GM10266 (cell line): Measurements from ENCODE around the gene CDK5RAP3.
"Not testable (repeated sequence)": the region's sequence is repeated elsewhere in the genome, so short reads cannot be mapped to it uniquely, and the experiment has no call there.

Experiments
- DNase-seq: peaks from one replicate; pipeline ENCODE4 v3.0.0; 2012; ENCODE audit errors: extremely low spot score
- CTCF ChIP-seq: IDR thresholded peaks from 2 replicates; pipeline ENCODE4 v1.5.1; 2012; ENCODE audit warnings: mild to moderate bottlenecking, low read depth; ENCODE audit not compliant: control insufficient read depth, insufficient read depth; ENCODE audit errors: missing control alignments

The CDK5RAP3 gene

GRCh38 chr17:48001197-48001596, 30.3 kb downstream of the CDK5RAP3 start:
- no peak for TF ChIP-seq CTCF
- no peak for DNase-seq

GRCh38 chr17:48001657-48002056, 30.7 kb downstream of the CDK5RAP3 start:
- DNase-seq: not testable (repeated sequence)

GRCh38 chr17:48002266-48002915, 31.5 kb downstream of the CDK5RAP3 start:
- no peak for TF ChIP-seq CTCF
- DNase-seq: peak; percentile 71

GRCh38 chr17:48002916-48003416, 32.1 kb downstream of the CDK5RAP3 start:
- DNase-seq: no peak
- no peak for TF ChIP-seq CTCF

GRCh38 chr17:48003417-48004151, 32.7 kb downstream of the CDK5RAP3 start:
- TF ChIP-seq CTCF: no peak

GRCh38 chr17:48004983-48005382, 34.1 kb downstream of the CDK5RAP3 start:
- TF ChIP-seq CTCF: no peak
- no peak for DNase-seq

More at GRCh38 chr17:48003417-48004151, 32.7 kb downstream of the CDK5RAP3 start:
- DNase-seq: no peak

- DNase-seq: no peak
Measured at GRCh38 chr17:48006936-48007709, 36.2 kb downstream of the CDK5RAP3 start.

More at GRCh38 chr17:48006936-48007709, 36.2 kb downstream of the CDK5RAP3 start:
- no peak for TF ChIP-seq CTCF
